GM21526 (cell line): Measurements from ENCODE around the gene RNF183.

Source experiments
- ATAC-seq: cut with Tn5 transposase; IDR thresholded peaks from one replicate; pipeline ENCODE4 v1.9.1; 2021; ENCODE audit warnings: moderate library complexity; ENCODE audit not compliant: unreplicated experiment, low FRiP score

RNF183 gene, protein sequence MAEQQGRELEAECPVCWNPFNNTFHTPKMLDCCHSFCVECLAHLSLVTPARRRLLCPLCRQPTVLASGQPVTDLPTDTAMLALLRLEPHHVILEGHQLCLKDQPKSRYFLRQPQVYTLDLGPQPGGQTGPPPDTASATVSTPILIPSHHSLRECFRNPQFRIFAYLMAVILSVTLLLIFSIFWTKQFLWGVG

DNA sequence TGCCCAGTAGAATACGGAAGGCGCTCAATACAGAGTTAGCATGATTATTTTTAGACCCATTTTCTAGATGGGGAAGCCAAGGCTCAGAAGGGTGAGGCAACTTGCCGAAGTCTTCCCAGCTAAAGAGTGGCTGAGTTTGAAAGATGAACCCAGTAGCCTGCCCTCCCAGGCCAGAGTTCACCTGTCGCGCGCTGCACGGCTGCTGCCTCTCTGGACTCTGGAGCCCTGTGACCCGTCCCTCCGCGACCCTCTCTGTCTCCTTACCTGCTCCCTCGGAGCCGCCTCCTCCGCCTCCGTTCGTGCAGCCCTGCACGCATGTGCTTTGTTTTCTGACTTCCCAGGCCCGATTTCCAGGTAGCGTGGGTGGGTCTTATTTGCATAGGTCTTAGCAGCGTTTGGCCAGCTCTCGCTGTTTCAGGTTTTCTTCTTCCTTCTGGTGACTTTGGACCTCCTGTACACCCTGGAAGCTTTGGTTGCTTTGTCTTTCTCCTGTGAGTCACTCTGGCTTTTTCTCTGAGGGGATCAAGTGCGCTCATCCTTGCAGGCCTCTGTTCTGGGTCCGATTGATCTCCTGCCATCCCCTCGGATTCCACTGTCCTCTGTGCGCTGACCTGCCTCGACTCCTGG, at the start of gene RNF183:
RNF183 (minus strand) TSS at position 585 of the 627 bp plus-strand sequence. CDS start 5,192 bp downstream, outside the sequence.
- ATAC-seq: no peak

DNA sequence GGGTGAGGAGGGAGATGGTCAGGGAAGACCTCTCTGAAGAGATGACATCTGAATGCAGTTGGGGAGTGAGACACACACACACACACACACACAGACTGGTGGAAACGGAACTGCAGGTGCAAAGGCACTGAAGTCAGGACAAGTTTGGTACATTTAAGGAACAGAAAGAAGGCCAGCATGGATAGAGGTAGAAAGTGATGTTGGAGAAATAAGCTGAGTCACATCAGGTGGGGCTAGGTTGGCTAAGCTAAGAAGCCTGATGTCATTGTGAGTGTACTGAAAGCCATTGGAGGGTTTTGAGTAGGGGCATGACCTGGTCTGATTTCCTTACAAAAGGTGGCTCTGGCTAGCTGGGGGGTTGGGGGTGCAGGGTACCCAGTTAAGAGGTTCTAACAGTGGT, 49.2 kb upstream of the RNF183 start:
- no peak for ATAC-seq

DNA sequence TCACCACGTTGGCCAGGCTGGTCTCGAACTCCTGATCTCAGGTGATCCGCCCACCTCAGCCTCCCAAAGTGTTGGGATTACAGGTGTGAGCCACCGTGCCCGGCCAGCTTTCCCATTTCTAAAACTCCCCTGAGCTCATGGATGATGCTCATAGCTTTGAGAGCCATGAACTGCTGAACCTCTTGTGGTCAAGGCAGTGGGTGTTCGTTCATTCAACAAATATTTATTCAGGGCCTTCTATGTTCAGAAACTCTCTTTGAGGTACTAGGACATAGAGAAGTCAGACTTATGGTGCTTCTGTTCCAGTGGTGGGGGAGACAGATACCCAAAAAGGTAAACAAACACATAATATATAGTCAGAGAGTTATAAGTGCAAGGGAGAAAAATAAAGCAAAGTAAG, 48.8 kb upstream of the RNF183 start:
- no peak for ATAC-seq

DNA sequence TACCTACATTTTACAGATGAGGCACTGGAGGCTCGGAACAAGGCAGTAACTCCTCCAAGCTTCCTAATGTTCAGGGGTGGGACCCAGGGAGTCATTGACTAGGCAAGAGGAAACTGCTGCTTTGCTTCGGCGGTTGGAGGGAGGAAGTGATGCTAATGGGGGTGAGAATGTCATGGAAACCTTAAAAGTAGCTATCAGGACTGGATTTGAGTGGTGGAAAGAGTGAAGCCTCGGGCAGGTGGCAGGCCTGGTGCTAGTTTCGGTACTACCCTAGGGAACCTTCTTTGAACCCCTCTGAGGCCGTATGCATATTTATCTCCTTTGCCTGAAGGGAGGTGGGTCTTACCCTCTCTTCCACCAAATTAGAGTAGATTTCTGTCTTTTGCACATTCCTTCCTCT, 47.8 kb upstream of the RNF183 start:
- no peak for ATAC-seq

- ATAC-seq: no peak
Measured at GRCh38 chr9:113350107-113350661, 47.0 kb upstream of the RNF183 start.

GRCh38 chr9:113349445-113350094, 46.4 kb upstream of the RNF183 start, which contains the start of gene BSPRY:
BSPRY (plus strand) TSS chr9:113349541; CDS start chr9:113349580, 39 bp downstream.
- peak; percentile 45 for ATAC-seq

DNA sequence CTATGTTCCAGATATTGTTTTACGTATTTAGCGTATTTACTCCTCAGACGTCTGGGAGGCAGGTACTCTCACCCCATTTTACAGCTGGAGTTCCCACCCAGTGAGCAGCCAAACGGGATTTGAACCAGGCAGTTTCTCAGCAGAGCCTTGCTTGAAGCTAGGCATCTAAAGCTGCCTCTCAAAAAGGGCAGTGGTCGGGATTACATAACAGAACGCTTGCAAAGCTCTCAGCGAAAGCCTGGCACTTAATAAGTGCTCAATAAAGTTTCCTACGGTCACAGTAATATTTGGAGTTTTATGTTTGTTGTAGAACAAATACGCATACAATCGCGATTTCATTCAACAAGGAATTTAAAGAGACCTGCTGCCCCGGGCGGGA, 45.9 kb upstream of the RNF183 start:
- ATAC-seq: no peak

DNA sequence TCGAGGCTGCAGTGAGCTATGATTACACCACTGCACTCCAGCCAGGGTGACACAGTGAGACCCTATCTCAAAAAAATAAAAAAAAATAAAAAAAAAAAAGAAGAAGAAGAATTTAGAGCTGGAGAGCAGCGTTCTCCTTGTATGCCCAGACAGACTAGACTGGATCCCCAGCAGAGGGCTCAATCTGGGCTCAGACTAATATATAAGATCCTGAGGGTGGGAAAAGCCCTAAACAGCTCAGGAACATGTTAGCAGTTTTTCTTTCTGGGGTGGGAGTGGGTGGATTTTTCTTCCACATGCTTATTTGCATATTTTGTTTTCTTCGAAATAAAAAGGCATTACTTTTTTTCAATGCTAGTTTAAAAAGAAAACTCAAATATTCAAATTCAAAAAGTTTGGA, 45.3 kb upstream of the RNF183 start:
- no peak for ATAC-seq

GRCh38 chr9:113345671-113346070, 42.5 kb upstream of the RNF183 start:
- no peak for ATAC-seq

- no peak for ATAC-seq
Measured at GRCh38 chr9:113345190-113345589, 42.0 kb upstream of the RNF183 start.

- ATAC-seq: no peak
Measured at GRCh38 chr9:113343732-113344231, 40.6 kb upstream of the RNF183 start.

DNA sequence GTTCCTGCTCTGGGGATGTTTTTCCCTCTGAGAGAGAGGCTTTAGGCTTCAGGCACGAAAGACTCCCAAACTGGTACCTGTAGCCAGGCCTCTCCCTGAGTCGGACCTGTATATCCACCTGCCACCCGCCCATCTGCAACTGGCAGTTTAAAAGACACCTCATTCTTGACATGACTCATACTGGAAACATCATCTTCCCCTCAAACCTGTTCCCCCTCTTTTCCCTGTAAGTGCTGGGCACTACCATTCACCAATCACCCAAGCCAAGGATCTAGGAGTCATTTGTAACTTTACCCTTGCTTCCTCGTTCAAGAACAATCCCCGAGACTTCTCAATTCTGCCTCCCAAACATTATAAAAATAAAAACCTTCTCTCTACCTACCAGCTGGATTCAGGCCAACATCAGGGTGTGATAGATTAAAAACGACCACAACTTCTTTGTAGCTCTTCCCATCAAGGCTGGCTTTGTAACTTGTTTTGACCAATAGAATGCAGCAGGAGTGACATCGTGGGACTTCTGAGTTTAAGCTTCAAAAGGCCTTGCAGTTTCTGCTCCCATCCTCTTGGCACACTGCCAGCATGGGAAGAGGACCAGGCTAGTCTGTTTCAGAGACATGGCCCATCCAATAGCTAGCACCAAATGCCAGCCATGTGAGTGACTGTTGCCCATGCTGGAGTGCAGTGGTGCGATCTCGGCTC, 38.7 kb upstream of the RNF183 start:
- no peak for ATAC-seq

GRCh38 chr9:113340011-113340699, 37.0 kb upstream of the RNF183 start, which contains the start of gene WDR31:
WDR31 (minus strand) TSS chr9:113340275; CDS start chr9:113332022, 8,253 bp downstream.
- ATAC-seq: peak; percentile 96

- no peak for ATAC-seq
Measured at GRCh38 chr9:113337714-113338113, 34.5 kb upstream of the RNF183 start.

- ATAC-seq: no peak
Measured at GRCh38 chr9:113331780-113332179, 28.6 kb upstream of the RNF183 start.

DNA sequence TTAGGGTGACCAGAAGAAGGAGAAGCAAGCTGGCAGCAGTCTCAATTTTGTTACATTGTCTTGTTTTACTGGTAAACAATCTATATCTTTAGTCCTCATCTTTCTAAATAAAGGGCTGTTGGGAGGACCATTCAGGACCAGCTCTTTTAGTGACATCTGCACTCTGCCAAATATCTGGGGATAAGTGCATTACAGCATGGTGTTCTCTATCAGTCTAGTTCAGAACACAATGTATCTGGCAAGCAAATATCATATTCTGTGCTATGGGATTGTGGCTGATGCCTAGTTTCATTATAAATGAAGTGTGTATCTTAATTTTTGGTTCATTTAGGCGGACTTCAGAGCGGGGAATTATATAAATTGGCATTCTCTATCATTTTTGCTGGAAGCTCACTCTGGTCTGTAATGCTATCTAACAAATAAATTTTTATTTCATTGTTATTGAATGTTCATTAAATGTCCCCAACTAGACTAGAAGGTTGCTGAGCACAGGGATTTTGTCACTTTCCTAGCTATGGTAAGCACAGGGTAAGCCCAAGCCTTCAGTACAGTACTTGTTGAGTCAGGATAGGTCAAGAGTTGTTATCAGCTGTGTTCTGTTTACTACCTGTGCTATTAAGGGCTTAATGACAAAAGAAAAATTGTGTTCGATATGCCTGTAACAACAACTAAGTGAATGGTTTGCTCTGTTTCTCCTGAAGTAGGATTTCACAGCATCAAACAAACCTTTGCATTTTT, 25.0 kb upstream of the RNF183 start:
- ATAC-seq: no peak

GRCh38 chr9:113326230-113326629, 23.1 kb upstream of the RNF183 start:
- ATAC-seq: no peak

DNA sequence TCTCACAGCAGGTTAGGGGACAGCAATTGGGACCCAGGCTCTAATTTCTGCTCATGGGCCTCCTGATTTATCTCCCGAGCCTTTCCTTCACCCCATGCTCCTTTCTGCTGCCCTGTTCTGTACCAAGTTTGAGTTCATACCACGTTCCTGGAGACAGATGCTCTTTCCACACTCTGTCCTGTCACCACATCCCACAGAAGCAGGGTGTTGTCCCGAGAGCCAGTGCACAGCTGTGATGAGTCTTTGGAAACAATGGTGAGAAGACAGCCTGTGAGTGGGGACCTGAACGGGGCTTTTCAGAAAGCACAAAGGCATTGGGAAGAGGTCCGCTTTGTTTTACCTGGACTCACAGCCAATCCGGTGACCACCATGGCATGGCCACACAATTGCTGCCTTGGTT, 19.5 kb upstream of the RNF183 start:
- ATAC-seq: no peak

DNA sequence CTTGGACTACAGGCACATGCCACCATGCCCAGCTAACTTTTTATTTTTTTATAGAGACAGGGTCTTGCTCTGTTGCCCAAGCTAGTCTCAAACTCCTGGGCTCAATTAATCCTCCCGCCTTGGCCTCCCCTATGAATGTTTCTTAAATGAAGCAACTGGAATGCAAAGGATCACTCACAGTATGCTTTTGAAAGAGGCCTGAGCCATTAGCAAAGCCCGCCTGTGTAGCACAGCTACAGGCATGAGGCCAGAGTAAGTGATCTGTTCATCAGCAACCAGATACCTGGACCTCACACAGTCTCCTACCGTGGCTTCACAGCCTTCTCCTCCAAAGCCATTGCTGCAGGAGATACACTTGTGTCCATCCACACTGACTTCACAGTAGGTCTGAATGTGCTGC, 16.9 kb upstream of the RNF183 start:
- no peak for ATAC-seq
